Myocyte (in vitro differentiated cells): ENCODE measurements around the gene BEAN1. TPM values are rescaled to one million over a fixed set of nuclear protein-coding genes. Genes with fewer than 3 reads are reported as not detected.

Experiments
- DNase-seq: peaks from one replicate; pipeline ENCODE4 v3.0.0-alpha.2; 2012; ENCODE audit warnings: low read depth
- total RNA-seq: library from RNA; depleted of rRNA; stranded (reverse); fragments of >200 nt; gene quantifications from 2 replicates; pipeline ENCODE4 v1.2.3, GENCODE V29; 2014

The BEAN1 gene
- total RNA-seq, 1 donor from 2014 or later: 19.1 TPM

GRCh38 chr16:66467611-66468010, 40.5 kb downstream of the BEAN1 start:
- DNase-seq: no peak

- DNase-seq: no peak
Observed at GRCh38 chr16:66468321-66468965, 41.3 kb downstream of the BEAN1 start.

- no peak for DNase-seq
Observed at GRCh38 chr16:66469291-66469946, 42.3 kb downstream of the BEAN1 start.

GRCh38 chr16:66469947-66470546, 43.0 kb downstream of the BEAN1 start:
- no peak for DNase-seq

GRCh38 chr16:66470556-66470955, 43.5 kb downstream of the BEAN1 start:
- peak; percentile 88 for DNase-seq

GRCh38 chr16:66471264-66471663, 44.2 kb downstream of the BEAN1 start:
- DNase-seq: peak; percentile 42

- DNase-seq: no peak
Observed at GRCh38 chr16:66471716-66472393, 44.8 kb downstream of the BEAN1 start.

- no peak for DNase-seq
Observed at GRCh38 chr16:66473051-66473571, 46.0 kb downstream of the BEAN1 start.

GRCh38 chr16:66473654-66474519, 46.8 kb downstream of the BEAN1 start:
- peak; percentile 98 for DNase-seq

- DNase-seq: peak; percentile 96
Observed at GRCh38 chr16:66474750-66475199, 47.7 kb downstream of the BEAN1 start.

GRCh38 chr16:66475232-66475631, 48.1 kb downstream of the BEAN1 start:
- no peak for DNase-seq

GRCh38 chr16:66476328-66477027, 49.4 kb downstream of the BEAN1 start:
- peak; percentile 66 for DNase-seq

- peak; percentile 32 for DNase-seq
Observed at GRCh38 chr16:66477028-66477515, 50.0 kb downstream of the BEAN1 start.

GRCh38 chr16:66478733-66479511, 51.8 kb downstream of the BEAN1 start:
- peak; percentile 95 for DNase-seq

GRCh38 chr16:66479661-66480264, 52.7 kb downstream of the BEAN1 start:
- DNase-seq: peak; percentile 51

GRCh38 chr16:66480265-66481080, 53.4 kb downstream of the BEAN1 start:
- DNase-seq: peak; percentile 34

- no peak for DNase-seq
Observed at GRCh38 chr16:66481081-66481942, 54.2 kb downstream of the BEAN1 start.
